ENCODE measurements around the gene EMC10. TPM values are rescaled to one million over a fixed set of nuclear protein-coding genes. Genes with fewer than 3 reads are reported as not detected.

EMC10 gene
- total and polyA plus RNA-seq, 2 of the 4 experiments (the other 2 are of a cell fraction) = 11.3 to 90.9 TPM

GRCh38 chr19:50498219-50499056, 22.1 kb downstream of the EMC10 start:
- no peaks in the 10 kb centered on the region for H3K79me1 ChIP-seq (ENCODE audit: low read depth in 1 of 2, low read length in 2 of 2)

More at GRCh38 chr19:50498219-50499056, 22.1 kb downstream of the EMC10 start:
- dilution Hi-C loops (cut with HindIII; ENCODE audit: low sequenced_read_pairs, unreplicated experiment) (no loop called here), intact Hi-C loops (cut with micrococcal nuclease) (no loop called here), in situ Hi-C loops (cut with MboI; ENCODE audit: low sequenced_read_pairs) (no loop called here)
- Histone ChIP-seq H4K8ac (ENCODE audit: low read depth in 2 of 2, low read length in 2 of 2) (no peak overlapping the region), H4K91ac (ENCODE audit: insufficient read depth, low read depth, low read length) (no peak overlapping the region), H2BK20ac (ENCODE audit: low read depth, low read length) (no peak overlapping the region), H2BK15ac (ENCODE audit: low read depth, low read length) (no peak overlapping the region), H3K18ac (ENCODE audit: low read depth, low read length) (no peak overlapping the region), H2BK5ac (ENCODE audit: low read depth, low read length, poor library complexity, severe bottlenecking) (no peak overlapping the region), H3K4me2 (ENCODE audit: low read depth, low read length) (no peak overlapping the region), H2BK120ac (ENCODE audit: low read depth, low read length) (no peak overlapping the region), H3K4me1 (ENCODE audit: control insufficient read depth, insufficient read depth, low read length) (no peaks in the 10 kb centered on the region), H3K36me3 (ENCODE audit: control insufficient read depth, insufficient read depth, low read length) (no peaks in the 10 kb centered on the region), H3K27me3 (ENCODE audit: control insufficient read depth, insufficient read depth, low read length) (peaks cover 28% of the 10 kb centered on the region), H3K4me3 (ENCODE audit: insufficient read depth, low read depth, low read length) (no peak overlapping the region), H3K9ac (ENCODE audit: low read depth, low read length) (no peak overlapping the region), H3K4ac (ENCODE audit: low read depth, low read length) (no peak overlapping the region), H2AFZ (replicated peaks; ENCODE audit: low read length, poor library complexity) (no peak overlapping the region), H3K27ac (ENCODE audit: insufficient read depth, low read length) (no peak overlapping the region), H4K20me1 (ENCODE audit: insufficient read depth, low read length) (no peaks in the 10 kb centered on the region), H2AK5ac (ENCODE audit: low read depth, low read length) (no peak overlapping the region), H2AK9ac (replicated peaks; ENCODE audit: low read depth, low read length, poor library complexity) (no peak overlapping the region), H3K9me3 (ENCODE audit: control insufficient read depth, insufficient read depth, low read length) (no peaks in the 10 kb centered on the region), H3K56ac (ENCODE audit: extremely low read depth, insufficient read depth, low read length) (no peak overlapping the region), H4K5ac (ENCODE audit: low read depth, low read length) (no peak overlapping the region), H3K9me1 (ENCODE audit: insufficient read depth, low read length) (no peaks in the 10 kb centered on the region), H3K23ac (ENCODE audit: low read depth, low read length) (no peak overlapping the region), H3K14ac (replicated peaks; ENCODE audit: low read depth, low read length) (no peak overlapping the region)
- DNase-seq (no peak), ATAC-seq (ENCODE audit: low read depth) (no peak)
- TF ChIP-seq CHD1 (IDR thresholded peaks at IDR 0.05; ENCODE audit: low read depth, low read length) = no peak
- no peak for TF ChIP-seq FOS (IDR thresholded peaks at IDR 0.05; ENCODE audit: low read depth, low read length)
- TF ChIP-seq RFX5 (IDR thresholded peaks at IDR 0.05; ENCODE audit: low read depth, low read length) = no peak
- no peak for TF ChIP-seq USF2 (IDR thresholded peaks at IDR 0.05; ENCODE audit: low read depth, low read length)
- TF ChIP-seq ELK1 (IDR thresholded peaks at IDR 0.05; ENCODE audit: borderline replicate concordance, low read depth, low read length) = no peak
- no peak for TF ChIP-seq MAFK (IDR thresholded peaks at IDR 0.05; ENCODE audit: low read depth, low read length)
- no peak for TF ChIP-seq SMC3 (IDR thresholded peaks at IDR 0.05; ENCODE audit: low read depth, low read length)
- no peak for TF ChIP-seq BHLHE40 (IDR thresholded peaks at IDR 0.05; ENCODE audit: low read depth, low read length)
- TF ChIP-seq RCOR1 (IDR thresholded peaks at IDR 0.05; ENCODE audit: insufficient replicate concordance, low read length) = no peak
- no TSS peak for BruUV-seq (replicated peaks)
- POLR2A ChIA-PET (ENCODE audit: unreplicated experiment) = no interaction called here
- CTCF ChIA-PET = no interaction called here
- WGBS, 2 experiments (ENCODE audit: extremely low coverage in 2 of 2, insufficient read length in 1 of 2) = 69% methylated on average over 9 of the region's 11 CpGs; no CpG with 5 or more reads in 1 of the 2 experiments

Data from IMR-90 (cell line).